Measurements from ENCODE around the gene ALPL. TPM values are rescaled to one million over a fixed set of nuclear protein-coding genes. Genes with fewer than 3 reads are reported as not detected.

Gene ALPL
- total and polyA plus RNA-seq, 4 donors = 3.3 to 93.1 (median 40.7) TPM

DNA sequence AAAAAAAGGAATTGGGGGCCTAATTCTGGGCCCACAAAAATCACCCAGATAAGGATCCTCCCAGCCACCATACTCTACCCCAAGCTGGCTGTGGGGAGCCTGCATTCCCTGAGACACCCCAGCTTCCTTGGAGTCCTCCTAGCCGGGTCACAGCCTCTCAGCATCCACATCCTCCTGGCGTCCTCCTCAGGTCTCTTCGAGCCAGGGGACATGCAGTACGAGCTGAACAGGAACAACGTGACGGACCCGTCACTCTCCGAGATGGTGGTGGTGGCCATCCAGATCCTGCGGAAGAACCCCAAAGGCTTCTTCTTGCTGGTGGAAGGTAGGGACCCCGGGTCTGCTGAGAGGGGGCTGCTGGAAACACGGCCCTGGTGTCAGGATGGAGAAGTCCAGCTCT is 64.3 kb downstream of the ALPL start:
- WGBS = 79% methylated on average over 11 of the region's 11 CpGs
- Histone ChIP-seq H3K27ac (ENCODE audit: low read depth in 1 of 2, low read length in 2 of 2) (no peak overlapping the region), H3K4me3 (ENCODE audit: low read depth in 1 of 3, low read length in 3 of 3) (no peak overlapping the region)

More for the DNA sequence above, 64.3 kb downstream of the ALPL start:
- TF ChIP-seq, protein P1, sequence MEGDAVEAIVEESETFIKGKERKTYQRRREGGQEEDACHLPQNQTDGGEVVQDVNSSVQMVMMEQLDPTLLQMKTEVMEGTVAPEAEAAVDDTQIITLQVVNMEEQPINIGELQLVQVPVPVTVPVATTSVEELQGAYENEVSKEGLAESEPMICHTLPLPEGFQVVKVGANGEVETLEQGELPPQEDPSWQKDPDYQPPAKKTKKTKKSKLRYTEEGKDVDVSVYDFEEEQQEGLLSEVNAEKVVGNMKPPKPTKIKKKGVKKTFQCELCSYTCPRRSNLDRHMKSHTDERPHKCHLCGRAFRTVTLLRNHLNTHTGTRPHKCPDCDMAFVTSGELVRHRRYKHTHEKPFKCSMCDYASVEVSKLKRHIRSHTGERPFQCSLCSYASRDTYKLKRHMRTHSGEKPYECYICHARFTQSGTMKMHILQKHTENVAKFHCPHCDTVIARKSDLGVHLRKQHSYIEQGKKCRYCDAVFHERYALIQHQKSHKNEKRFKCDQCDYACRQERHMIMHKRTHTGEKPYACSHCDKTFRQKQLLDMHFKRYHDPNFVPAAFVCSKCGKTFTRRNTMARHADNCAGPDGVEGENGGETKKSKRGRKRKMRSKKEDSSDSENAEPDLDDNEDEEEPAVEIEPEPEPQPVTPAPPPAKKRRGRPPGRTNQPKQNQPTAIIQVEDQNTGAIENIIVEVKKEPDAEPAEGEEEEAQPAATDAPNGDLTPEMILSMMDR (IDR thresholded peaks at IDR 0.05; ENCODE audit: low read depth, low read length, missing input control) = no peak
- TF ChIP-seq HNF4A (conservative IDR thresholded peaks at IDR 0.05) (no peak), JUND (IDR thresholded peaks at IDR 0.05) (no peak), NR2F2 (IDR thresholded peaks at IDR 0.05) (no peak), RAD21 (IDR thresholded peaks at IDR 0.05) (no peak), HNF4G (IDR thresholded peaks at IDR 0.05) (no peak), RXRA (IDR thresholded peaks at IDR 0.05) (no peak), FOXA1 (IDR thresholded peaks at IDR 0.05) (no peak), YY1 (IDR thresholded peaks at IDR 0.05) (no peak), EGR1 (IDR thresholded peaks at IDR 0.05; ENCODE audit: low read depth in 2 of 2) (no peak), TAF1 (conservative IDR thresholded peaks at IDR 0.05) (no peak), FOXA2 (IDR thresholded peaks at IDR 0.05) (no peak), GABPA (IDR thresholded peaks at IDR 0.05 in 1 of 2, conservative IDR thresholded peaks at IDR 0.05 in 1 of 2) (no peak), SP1 (IDR thresholded peaks at IDR 0.05) (no peak)
- TF ChIP-seq, protein P2, sequence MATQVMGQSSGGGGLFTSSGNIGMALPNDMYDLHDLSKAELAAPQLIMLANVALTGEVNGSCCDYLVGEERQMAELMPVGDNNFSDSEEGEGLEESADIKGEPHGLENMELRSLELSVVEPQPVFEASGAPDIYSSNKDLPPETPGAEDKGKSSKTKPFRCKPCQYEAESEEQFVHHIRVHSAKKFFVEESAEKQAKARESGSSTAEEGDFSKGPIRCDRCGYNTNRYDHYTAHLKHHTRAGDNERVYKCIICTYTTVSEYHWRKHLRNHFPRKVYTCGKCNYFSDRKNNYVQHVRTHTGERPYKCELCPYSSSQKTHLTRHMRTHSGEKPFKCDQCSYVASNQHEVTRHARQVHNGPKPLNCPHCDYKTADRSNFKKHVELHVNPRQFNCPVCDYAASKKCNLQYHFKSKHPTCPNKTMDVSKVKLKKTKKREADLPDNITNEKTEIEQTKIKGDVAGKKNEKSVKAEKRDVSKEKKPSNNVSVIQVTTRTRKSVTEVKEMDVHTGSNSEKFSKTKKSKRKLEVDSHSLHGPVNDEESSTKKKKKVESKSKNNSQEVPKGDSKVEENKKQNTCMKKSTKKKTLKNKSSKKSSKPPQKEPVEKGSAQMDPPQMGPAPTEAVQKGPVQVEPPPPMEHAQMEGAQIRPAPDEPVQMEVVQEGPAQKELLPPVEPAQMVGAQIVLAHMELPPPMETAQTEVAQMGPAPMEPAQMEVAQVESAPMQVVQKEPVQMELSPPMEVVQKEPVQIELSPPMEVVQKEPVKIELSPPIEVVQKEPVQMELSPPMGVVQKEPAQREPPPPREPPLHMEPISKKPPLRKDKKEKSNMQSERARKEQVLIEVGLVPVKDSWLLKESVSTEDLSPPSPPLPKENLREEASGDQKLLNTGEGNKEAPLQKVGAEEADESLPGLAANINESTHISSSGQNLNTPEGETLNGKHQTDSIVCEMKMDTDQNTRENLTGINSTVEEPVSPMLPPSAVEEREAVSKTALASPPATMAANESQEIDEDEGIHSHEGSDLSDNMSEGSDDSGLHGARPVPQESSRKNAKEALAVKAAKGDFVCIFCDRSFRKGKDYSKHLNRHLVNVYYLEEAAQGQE (IDR thresholded peaks at IDR 0.05) = no peak
- TF ChIP-seq, protein P3, sequence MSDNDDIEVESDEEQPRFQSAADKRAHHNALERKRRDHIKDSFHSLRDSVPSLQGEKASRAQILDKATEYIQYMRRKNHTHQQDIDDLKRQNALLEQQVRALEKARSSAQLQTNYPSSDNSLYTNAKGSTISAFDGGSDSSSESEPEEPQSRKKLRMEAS (IDR thresholded peaks at IDR 0.05) = no peak
- TF ChIP-seq, protein P4, sequence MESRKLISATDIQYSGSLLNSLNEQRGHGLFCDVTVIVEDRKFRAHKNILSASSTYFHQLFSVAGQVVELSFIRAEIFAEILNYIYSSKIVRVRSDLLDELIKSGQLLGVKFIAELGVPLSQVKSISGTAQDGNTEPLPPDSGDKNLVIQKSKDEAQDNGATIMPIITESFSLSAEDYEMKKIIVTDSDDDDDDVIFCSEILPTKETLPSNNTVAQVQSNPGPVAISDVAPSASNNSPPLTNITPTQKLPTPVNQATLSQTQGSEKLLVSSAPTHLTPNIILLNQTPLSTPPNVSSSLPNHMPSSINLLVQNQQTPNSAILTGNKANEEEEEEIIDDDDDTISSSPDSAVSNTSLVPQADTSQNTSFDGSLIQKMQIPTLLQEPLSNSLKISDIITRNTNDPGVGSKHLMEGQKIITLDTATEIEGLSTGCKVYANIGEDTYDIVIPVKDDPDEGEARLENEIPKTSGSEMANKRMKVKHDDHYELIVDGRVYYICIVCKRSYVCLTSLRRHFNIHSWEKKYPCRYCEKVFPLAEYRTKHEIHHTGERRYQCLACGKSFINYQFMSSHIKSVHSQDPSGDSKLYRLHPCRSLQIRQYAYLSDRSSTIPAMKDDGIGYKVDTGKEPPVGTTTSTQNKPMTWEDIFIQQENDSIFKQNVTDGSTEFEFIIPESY (IDR thresholded peaks at IDR 0.05) = no peak
- TF ChIP-seq, protein P5, sequence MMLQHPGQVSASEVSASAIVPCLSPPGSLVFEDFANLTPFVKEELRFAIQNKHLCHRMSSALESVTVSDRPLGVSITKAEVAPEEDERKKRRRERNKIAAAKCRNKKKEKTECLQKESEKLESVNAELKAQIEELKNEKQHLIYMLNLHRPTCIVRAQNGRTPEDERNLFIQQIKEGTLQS (IDR thresholded peaks at IDR 0.05) = no peak
- Histone ChIP-seq H3K9ac (ENCODE audit: low read depth in 1 of 2, low read length in 2 of 2) (no peak overlapping the region), H3K4me1 (ENCODE audit: control insufficient read depth in 4 of 4, insufficient read depth in 4 of 4, low read length in 3 of 4) (peaks cover 8 to 19% (median 11%) of the 10 kb centered on the region in 4 donors), H3K9me3 (ENCODE audit: control insufficient read depth in 4 of 4, low read length in 3 of 4) (no peaks in the 10 kb centered on the region), H3K36me3 (ENCODE audit: control insufficient read depth in 4 of 4, insufficient read depth in 3 of 4, low read depth in 1 of 4, low read length in 3 of 4) (peaks cover 0 to 4% (median 1%) of the 10 kb centered on the region in 4 donors), H3K27me3 (ENCODE audit: control insufficient read depth in 4 of 4, insufficient read depth in 4 of 4, low read length in 3 of 4) (no peaks in the 10 kb centered on the region)
- no peak for DNase-seq (ENCODE audit: low spot score)

Measured in liver (tissue), 9 donors.